Heart left ventricle (tissue), 13 donors: ENCODE results near the gene HEPACAM.

Experiments used
- CTCF ChIP-seq, 12 donors: fragments of 200-600 bp; sonication (generic) in 4 of 12; IDR thresholded peaks; one replicate each; pipeline versions ENCODE4 v1.5.0 to v1.8.0; 2018 to 2022; ENCODE audit warnings: antibody characterized with exemption in 12 of 12, mild to moderate bottlenecking in 5 of 12
- POLR2A ChIP-seq, 2 donors: fragments of 450-650 bp; IDR thresholded peaks; one replicate each; pipeline ENCODE4 v1.6.1; 2017; ENCODE audit warnings: antibody characterized with exemption in 2 of 2, mild to moderate bottlenecking in 2 of 2, moderate library complexity in 2 of 2
- donor health status: ischemic (EF 13 %, LVEDD 7.1; RV severe dilation, severe dysfunction).
- donor health status: DM: no; HTN: yes; CAD: no.
- donor health status: DM: no; HTN: no; CAD: no.
- donor health status: ischemic (EF 25% LVEDD 6.9; RV normal size, moderate dysfunction).
- donor health status: ischemic (EF 25% LVEDD 5.7; RV mildly dilated, moderate dysfunction).
- donor health status: ischemic (EF 35%, LVEDD 5.7; RV mildly dilated, moderate dysfunction).
- donor health status: nonischemic (EF 11% LVEDD 7.7; RV severe dilation, severe dysfunction).
- donor health status: DM: yes; HTN: yes; CAD: no.
- donor health status: PGD.
- donor health status: ischemic (EF 29% LVEDD 5.4; RV normal size, mild dysfunction).
- donor health status: nonischemic (EF 23%, LVEDD 6.1; RV moderate dilation, normal function).

- TF ChIP-seq CTCF (IDR thresholded peaks at IDR 0.05) (no peak), POLR2A (IDR thresholded peaks at IDR 0.05) (no peak)
Observed at GRCh38 chr11:124944565-124944964, 8.7 kb upstream of the HEPACAM start.
